HG03439 (cell line): ENCODE data around the gene PSPC1.

Experiments used
- ATAC-seq: cut with Tn5 transposase; IDR thresholded peaks from one replicate; pipeline ENCODE4 v1.9.1; 2021; ENCODE audit warnings: mild to moderate bottlenecking, moderate library complexity; ENCODE audit not compliant: unreplicated experiment

PSPC1 gene

DNA sequence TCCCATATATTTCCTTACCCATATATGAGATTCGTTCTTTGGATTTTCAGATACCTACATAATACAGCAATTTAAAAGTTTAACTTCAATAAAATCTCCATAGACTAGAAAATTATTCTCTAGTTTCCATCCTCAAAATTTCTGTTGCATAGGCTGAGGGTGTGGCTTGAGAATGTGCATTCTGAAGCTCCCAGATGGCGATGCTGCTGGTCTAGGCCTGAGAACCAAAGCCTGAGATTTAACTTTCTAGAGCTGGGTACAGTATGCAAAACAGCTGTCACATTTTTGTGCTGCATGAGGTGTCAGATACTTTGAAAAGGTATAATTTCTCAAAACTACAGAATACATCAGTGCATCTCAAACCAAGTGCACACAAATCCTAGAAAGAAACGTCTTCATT, 106.6 kb downstream of the PSPC1 start:
- no peak for ATAC-seq

DNA sequence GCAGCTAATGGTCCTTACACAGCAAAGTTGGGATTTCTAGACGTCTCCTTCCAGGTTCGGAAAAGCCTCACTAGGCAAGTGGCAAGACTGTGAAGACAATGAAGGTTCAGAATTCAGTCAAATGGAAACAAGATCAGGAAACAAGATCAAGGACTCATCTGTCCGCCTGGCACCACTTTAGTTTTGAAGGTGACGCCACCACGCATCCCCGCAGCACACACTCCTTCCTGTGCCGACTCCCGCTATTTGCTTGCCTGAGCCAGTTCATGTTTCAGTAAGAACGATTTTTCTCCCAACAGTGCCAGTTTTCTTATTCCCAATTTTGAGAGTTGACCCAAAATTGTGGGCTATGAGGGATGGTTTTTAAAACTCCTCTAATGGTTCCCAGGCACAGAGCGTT, 107.8 kb downstream of the PSPC1 start:
- ATAC-seq: no peak

DNA sequence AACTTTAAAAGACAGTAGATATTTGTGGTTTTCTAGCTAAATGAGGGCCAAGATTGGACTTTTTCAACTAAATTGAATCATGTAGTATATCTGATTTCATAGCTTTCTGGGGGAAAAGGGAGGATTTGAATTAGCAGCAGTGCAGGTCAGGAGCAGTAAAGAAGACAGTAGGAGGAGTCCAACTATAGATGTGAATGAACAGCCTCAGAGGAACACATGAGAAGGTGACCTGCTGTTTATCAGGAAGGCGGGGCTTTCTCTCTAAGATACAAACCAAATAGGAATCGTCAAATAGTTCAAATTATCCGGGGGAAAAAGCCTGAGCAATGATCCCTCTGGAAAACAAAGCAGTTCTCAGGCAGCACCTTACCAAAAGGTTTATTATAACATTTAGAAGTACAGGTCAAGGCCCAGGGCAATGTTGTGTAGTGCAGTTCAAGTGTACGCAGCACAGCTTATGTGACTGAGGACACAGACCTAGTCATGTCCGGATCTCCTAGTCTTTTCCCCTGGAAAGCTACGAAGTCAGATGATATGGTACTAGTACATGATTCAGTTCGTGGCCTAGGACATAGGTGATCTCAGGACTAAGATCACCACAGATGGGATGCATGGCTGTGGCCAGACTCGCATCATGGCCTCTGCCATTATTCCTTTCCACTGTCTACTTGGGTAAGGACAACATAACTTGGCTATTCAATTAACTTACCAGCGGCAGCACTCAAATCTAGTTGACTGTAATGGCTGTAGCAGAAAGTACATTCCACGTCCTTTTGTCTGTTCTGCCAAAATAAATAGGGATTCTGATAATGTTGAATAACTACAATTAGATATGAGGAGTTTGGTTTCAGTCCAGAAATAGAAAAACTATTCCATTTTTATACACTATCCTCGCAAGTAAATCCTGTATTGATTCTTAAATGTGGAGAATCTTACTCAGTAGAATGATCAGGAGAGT, 109.0 kb downstream of the PSPC1 start:
- no peak for ATAC-seq

DNA sequence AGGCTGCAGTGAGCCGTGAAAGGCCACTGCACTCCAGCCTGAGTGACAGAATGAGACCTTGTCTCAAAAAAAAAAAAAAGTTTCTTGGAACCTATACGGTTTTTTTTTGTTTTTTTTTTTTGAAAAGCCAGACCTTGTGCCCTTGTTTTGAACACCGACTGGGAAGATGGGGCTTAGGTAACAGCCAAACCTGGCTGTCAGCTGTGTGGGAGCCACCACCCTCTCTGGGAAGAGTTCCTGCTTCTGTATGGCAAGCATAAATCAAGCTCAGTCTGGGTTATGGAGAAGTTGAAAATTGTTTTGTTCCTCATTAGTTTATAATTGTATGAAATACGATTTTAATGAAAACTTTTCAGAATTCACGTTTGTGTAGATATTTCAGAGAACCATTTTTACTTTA, 109.8 kb downstream of the PSPC1 start:
- ATAC-seq: no peak

DNA sequence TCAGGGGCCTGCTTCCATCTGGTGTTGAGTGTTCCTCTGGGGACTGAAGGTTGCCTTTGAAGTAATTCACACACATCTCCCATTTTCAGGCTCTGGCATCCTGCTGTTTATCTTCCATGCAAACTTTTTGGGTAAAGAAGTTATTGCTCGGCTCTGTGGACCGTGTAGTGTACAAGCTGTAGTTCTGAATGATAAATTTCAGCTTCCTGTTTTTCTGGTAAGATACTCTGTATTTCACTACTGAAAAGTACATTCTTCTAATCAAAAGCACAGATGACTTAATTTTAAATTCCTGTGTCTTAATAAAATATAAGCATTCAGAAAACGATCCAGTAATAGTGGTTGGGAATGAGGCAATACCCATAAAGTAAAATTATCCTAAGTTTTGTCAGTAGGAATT, 112.6 kb downstream of the PSPC1 start:
- ATAC-seq: no peak

DNA sequence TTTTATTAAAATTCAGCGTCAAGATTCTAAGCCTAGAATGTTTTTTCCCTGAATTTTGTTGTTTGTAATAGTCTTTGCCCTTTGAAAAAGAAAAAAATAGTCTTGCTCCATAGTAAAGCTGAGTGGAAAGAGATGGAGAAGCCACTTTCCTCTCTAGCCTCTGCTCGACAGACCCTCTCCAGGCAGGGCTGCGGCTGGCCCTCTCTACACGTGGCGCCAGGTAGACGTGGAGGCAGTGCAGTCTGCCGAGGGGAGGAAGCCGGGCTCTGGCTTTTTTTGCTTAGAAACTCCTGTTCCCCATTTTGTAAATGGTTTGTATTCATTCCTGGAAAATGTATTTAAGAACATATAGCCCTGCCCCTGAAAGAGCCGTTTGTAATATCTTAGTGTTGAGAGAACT, 114.0 kb downstream of the PSPC1 start:
- no peak for ATAC-seq

DNA sequence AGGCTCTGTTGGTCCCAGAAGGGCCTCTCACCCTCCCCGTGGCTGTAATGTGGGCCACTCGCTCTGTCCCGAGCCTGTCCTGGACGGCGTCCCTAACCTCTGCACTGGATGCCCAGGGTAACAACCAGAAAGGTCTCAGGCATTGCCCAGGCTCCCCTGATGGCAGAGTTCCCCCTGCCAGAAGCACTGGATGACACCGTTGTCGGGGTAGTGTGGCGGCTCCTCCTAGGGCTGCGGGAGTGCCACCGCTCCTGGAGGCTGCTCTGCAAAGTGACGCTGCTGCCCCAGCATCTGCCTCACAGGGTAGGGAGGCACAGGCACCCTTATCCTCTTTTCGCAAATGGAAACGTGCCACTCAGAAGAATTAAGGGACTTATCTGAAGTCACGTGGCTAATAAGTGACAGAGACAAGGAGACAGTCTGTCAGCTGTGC, 117.3 kb downstream of the PSPC1 start:
- no peak for ATAC-seq

DNA sequence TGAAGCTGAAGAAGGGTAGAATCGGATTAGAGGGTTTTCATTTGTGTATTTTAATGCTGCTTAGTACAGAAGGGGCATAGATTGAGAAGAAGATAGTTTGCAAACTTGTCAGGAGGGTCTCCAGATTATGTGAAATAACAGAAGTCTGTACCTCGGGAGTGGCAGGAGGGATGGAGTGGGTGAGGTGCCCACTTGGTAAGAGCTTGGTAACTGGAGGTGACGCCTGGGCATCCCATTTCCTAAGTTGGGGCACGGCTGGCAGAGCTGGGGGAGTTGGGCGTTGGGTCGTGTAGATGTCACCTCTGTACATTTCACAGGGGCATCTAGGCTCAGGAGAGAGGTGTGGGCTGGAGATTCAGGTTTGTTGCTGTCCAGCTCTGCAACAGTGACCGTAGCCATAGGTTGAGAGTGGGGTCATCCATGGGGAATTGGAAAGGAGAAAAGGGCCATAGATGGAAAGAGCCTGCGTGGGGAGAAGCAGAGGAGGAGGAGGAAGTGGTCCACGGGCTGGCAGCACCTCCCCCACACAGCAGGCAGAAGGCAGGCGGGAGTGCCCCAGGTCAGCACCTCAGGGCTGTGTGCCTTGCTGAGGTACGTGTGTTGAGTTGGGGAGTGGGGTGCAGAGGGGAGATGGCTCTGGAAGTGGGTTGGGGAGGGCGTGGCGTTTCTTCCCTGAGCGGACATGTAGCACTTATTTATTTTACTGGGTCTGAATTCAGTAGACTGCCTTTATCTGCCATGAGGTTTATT, 118.1 kb downstream of the PSPC1 start:
- no peak for ATAC-seq

DNA sequence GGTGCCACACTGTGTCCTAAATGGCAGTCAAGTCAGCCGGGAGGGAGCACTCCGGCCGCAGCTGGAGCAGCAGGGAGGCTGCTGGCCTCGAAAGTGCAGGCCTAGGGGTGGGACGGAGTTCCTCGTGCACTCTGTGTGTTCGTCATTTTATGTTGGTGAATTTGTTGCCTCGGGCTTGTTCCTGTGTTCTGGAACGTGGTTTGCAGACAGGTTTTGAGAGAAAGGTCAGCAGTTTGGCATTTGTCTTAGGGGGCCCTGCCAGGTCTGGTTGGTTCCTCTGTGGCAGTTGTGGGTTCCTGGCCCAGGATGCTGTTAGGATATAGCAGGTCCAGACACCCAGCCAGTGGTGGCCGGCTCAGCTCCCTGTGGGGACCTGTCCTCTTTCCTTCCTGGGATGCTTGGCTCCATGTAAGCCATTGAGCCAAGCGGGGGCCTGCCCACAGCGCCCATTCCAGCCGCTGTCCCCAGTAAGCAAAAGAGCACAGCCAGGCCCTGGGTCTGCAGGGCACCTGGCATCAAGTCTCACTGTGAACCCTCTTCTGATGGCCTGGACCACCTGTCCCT, 119.2 kb downstream of the PSPC1 start:
- no peak for ATAC-seq

DNA sequence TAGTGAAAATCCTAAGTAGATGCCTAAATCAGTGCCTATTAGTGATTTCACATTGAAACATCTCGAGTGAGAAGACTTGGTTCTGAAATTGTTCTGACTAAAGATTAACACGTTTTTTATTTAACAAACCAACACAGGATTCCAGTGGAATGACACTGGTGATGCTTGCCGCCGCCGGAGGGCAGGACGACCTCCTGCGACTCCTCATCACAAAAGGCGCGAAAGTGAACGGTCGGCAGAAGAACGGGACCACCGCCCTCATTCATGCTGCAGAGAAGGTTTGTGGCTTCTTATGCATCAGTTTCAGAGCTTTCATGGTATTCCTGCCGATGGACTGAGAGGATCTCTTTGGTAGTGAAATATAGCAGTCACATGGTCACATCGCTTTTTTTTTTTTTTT, 121.2 kb downstream of the PSPC1 start:
- no peak for ATAC-seq

DNA sequence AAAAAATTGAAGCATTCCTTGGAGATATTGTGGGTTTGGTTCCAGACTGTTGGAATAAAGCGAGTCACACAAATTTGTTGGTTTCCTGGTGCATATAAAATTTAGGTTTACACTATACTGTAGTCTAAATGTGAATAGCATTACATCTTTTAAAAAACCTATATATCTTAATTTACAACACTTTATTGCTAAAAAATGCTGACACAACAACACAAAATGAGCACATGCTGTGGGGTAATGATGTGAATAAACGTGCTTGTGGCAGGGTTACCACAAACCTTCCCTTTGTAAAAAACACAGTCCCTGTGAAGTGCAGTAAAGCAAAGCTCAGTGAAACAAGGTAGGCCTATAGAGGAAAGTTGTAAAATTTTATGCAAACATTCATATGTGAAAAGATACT, 121.6 kb downstream of the PSPC1 start:
- no peak for ATAC-seq

DNA sequence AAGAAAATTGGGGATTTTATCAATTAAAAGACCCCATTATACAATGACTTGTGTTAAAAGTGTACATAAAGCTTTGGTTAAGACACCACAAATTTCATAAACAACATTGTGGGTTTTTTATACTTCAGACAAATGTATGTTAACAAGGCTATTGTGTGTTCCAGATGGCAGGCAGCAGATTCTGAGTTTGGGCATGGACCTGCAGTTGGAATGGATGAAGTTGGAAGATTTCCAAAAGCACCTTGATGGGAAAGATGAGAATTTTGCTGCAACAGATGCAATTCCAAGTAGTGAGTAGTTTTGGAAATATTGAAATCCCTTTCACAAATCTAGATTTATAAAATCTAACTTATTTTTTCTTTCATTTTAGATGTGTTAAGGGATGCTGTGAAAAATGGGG, 123.9 kb downstream of the PSPC1 start:
- no peak for ATAC-seq

DNA sequence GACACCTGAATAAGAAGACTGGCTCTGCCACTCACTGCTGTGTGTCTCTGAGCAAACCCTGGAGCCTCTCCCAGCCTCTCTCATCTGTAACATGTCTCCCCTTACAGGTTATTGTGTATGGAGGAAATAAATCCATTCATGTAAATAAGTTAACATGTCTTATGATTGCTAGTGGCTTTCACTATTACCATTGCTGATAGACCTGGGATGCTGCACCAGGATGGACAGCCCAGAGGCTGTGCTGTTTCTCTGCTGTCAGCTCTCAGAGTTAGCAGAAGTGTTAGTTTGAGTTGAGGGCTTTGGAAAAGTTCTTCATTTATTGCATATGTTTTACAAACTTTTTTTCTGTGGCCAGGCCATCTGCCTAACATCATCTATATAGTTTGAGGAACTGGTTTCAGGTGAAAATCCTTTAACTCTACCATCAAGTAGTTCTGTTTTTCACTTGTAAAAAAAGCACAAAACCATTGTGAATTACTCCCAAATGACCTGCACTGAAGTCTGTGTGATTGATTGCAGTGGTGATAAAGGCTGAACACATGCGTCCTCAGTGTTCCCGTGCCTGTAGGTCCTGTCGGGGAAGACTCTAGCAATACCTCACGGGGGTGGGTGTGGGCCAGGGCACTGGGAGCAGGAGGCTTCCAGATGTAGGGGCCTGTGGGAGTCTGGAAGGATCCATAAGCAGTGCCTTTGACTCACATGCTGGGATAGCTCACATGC, 124.7 kb downstream of the PSPC1 start:
- ATAC-seq: no peak
